Body of pancreas (tissue), 4 donors: ENCODE data around the gene GRAMD2A. TPM values are rescaled to one million over a fixed set of nuclear protein-coding genes. Genes with fewer than 3 reads are reported as not detected.

Experiments
- ATAC-seq: fragments of 150-250 bp; one replicate; pipeline ENCODE4 v1.9.1; 2016
- DNase-seq, 4 donors: peaks; one replicate each; pipeline ENCODE4 v3.0.0-alpha.2; 2019
- H3K27ac ChIP-seq, 4 donors: fragments of 200-600 bp; sonication (generic); 1 replicate in 3 of 4; 2 replicates in 1 of 4; pipeline versions ENCODE4 v1.5.1 to v1.6.1; 2016 to 2019; ENCODE audit warnings: mild to moderate bottlenecking in 1 of 4, mixed read lengths in 1 of 4, moderate library complexity in 1 of 4
- H3K27me3 ChIP-seq, 2 donors: fragments of 200-600 bp; sonication (generic); one replicate each; pipeline ENCODE4 v1.6.0; 2016; ENCODE audit warnings: mild to moderate bottlenecking in 1 of 2
- H3K36me3 ChIP-seq, 2 donors: fragments of 200-600 bp; sonication (generic); replicated peaks in 1 of 2; 2 replicates each; pipeline ENCODE4 v1.5.1; 2016; ENCODE audit warnings: low read depth in 2 of 2; ENCODE audit not compliant: insufficient read depth in 1 of 2
- H3K4me1 ChIP-seq: fragments of 200-600 bp; sonication (generic); one replicate; pipeline ENCODE4 v1.6.0; 2016
- H3K4me3 ChIP-seq, 2 donors: fragments of 200-600 bp; sonication (generic); 1 replicate in 1 of 2; 2 replicates in 1 of 2; pipeline ENCODE4 v1.5.1; 2016 to 2019
- H3K9me3 ChIP-seq, 3 donors: fragments of 200-600 bp; sonication (generic); 1 replicate in 2 of 3; 2 replicates in 1 of 3; pipeline ENCODE4 v1.5.1; 2016
- CTCF ChIP-seq, 7 experiments: fragments of 450-650 bp in 4 of 7; fragments of 200-600 bp in 3 of 7; sonication (generic) in 3 of 7; IDR thresholded peaks; one replicate each; pipeline ENCODE4 v1.5.1; 2016 to 2019; ENCODE audit warnings: antibody characterized with exemption in 7 of 7
- POLR2A ChIP-seq, 3 donors: fragments of 450-650 bp; IDR thresholded peaks; one replicate each; pipeline ENCODE4 v1.6.1; 2016; ENCODE audit warnings: antibody characterized with exemption in 3 of 3, mild to moderate bottlenecking in 2 of 3
- WGBS, 2 donors: methylation state at CpG; one replicate each; pipeline ENCODE4 v1.1.5; 2017; 5-methylcytosine and 5-hydroxymethylcytosine counted together
- intact Hi-C: fragments of 100-400 bp; cut with DNase I; formaldehyde crosslinking; loops from one replicate; pipeline ENCODE4 v1.15.1; 2023
- total RNA-seq, 2 donors: library from RNA; depleted of rRNA; stranded (reverse); fragments of >200 nt; gene quantifications; one replicate each; pipeline ENCODE4 v1.1.0, GENCODE V29; 2016

The GRAMD2A gene
- total RNA-seq, 2 donors from 2014 or later, result 0.26 TPM; not detected in 1

DNA sequence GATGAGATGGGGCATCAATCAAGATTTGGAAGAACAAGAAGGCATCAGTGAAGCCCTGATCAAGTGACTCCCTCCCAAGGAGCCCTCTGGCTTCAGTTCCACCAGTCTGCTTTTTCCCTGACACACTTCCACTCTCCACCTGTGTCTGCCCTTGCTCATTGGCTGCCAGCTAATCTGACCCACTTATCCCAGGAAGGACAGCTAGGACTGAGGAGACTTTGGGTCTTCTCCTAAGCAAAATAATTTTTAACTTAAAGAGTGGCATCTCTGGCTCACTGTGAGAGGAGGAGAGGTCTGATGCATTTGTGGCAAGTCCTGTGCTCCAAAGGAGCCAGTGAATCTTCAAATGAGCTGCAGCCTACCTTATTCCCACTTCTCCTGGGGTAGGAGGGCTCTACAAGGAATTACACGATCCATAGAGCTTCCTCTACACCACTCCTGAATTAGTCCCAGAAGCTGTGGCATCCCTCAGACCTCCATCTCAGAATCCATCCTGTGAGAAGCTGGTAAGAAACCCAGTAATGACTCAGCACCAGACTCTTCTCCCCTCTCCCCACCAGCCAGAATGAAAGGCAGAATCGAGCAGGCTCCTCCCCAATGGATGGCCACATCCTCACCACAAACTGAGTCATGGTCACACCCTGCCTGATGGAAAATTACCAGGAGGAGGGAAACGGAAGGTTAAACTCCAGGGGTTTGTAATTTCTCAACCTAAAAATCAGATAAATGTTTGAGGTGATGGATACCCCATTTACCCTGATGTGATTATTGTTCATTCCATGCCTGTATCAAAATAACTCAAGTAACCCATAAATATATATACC, 39.7 kb upstream of the GRAMD2A start:
- Histone ChIP-seq H3K27ac (no peak overlapping the region), H3K27me3 (no peaks in the 10 kb centered on the region), H3K4me3 (no peak overlapping the region), H3K9me3 (no peaks in the 10 kb centered on the region), H3K4me1 (peaks cover 8% of the 10 kb centered on the region), H3K36me3 (peaks cover under 1 to 7% of the 10 kb centered on the region in 2 donors)
- TF ChIP-seq POLR2A (IDR thresholded peaks at IDR 0.05) (no peak), CTCF (IDR thresholded peaks at IDR 0.05) (no peak)
- intact Hi-C loops, result no loop called here
- peak; percentile 53 for ATAC-seq
- WGBS, 2 donors, result 48 to 72% methylated on average over 3 of the region's 3 CpGs
- DNase-seq, result peak in 3 of 4 donors; percentile 26 to 67 (median 32)

- Histone ChIP-seq H3K4me1 (peaks cover 11% of the 10 kb centered on the region), H3K9me3 (no peaks in the 10 kb centered on the region), H3K27ac (no peak overlapping the region), H3K36me3 (peaks cover 0 to 4% of the 10 kb centered on the region in 2 donors), H3K27me3 (no peaks in the 10 kb centered on the region), H3K4me3 (no peak overlapping the region)
- TF ChIP-seq CTCF (IDR thresholded peaks at IDR 0.05) (no peak), POLR2A (IDR thresholded peaks at IDR 0.05) (no peak)
- ATAC-seq (no peak), DNase-seq (no peak)
- 82 to 86% methylated on average over 2 of the region's 2 CpGs for WGBS, 2 donors
- intact Hi-C loops, result no loop called here
Measured at GRCh38 chr15:72236381-72237003, 38.9 kb upstream of the GRAMD2A start.

- 89 to 96% methylated on average over 4 of the region's 4 CpGs for WGBS, 2 donors
- TF ChIP-seq CTCF (IDR thresholded peaks at IDR 0.05), result no peak
- TF ChIP-seq POLR2A (IDR thresholded peaks at IDR 0.05), result no peak
- Histone ChIP-seq H3K4me3 (no peak overlapping the region), H3K36me3 (no peaks in the 10 kb centered on the region), H3K9me3 (no peaks in the 10 kb centered on the region), H3K27me3 (no peaks in the 10 kb centered on the region), H3K4me1 (peaks cover 11% of the 10 kb centered on the region), H3K27ac (no peak overlapping the region)
- intact Hi-C loops, result no loop called here
- DNase-seq (no peak), ATAC-seq (no peak)
Measured at GRCh38 chr15:72235298-72235697, 37.7 kb upstream of the GRAMD2A start.

GRCh38 chr15:72233769-72234168, 36.2 kb upstream of the GRAMD2A start:
- H3K36me3 ChIP-seq, result no peaks in the 10 kb centered on the region
- WGBS, 2 donors, result 91 to 96% methylated on average over 6 of the region's 6 CpGs
- H3K27ac ChIP-seq, result no peak overlapping the region
- intact Hi-C loops, result no loop called here
- DNase-seq, result no peak
- H3K4me3 ChIP-seq, result no peak overlapping the region
- no peak for TF ChIP-seq POLR2A (IDR thresholded peaks at IDR 0.05)
- TF ChIP-seq CTCF (IDR thresholded peaks at IDR 0.05), result no peak
- no peak for ATAC-seq
- H3K27me3 ChIP-seq, result no peaks in the 10 kb centered on the region
- peaks cover 21% of the 10 kb centered on the region for H3K4me1 ChIP-seq
- H3K9me3 ChIP-seq, result no peaks in the 10 kb centered on the region
